ENCODE data around the gene SELENOM.

SELENOM gene

GRCh38 chr22:31107178-31107893, at the start of gene SELENOM:
TSS of gene SELENOM (minus strand) at chr22:31107568. CDS start at chr22:31107505, 63 bp downstream.
- DNase-seq (ENCODE audit: low read depth), result peak; percentile 99
- peak; percentile 95 for TF ChIP-seq CTCF (conservative IDR thresholded peaks at IDR 0.05; ENCODE audit: low read depth, low read length)
- peak within 1 kb of the TSS; percentile 92 for H3K4me3 ChIP-seq (ENCODE audit: low read depth, low read length)

DNA sequence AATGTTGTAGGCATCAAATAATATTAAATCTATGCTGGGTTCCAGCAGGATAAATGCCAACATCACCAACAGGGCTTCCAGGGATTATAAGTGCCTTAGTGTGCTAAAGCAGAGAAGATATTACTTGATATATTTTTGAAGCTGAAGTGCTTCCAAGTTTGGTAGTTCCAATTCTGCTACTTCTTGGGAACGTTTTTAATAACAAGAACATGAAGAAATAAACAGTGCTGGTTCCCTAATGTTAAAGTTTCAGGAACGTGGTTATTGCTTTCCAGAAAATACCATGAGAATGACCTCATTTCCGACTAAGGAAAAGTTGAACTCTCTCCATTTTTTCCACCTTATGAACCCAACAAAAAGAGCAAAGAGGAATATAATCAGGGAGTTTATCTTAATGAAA, 48.1 kb upstream of the SELENOM start:
- peak; percentile 33 for DNase-seq (ENCODE audit: low read depth)
- H3K4me3 ChIP-seq (ENCODE audit: low read depth, low read length), result no peak overlapping the region
- TF ChIP-seq CTCF (conservative IDR thresholded peaks at IDR 0.05; ENCODE audit: low read depth, low read length), result no peak

- H3K4me3 ChIP-seq (ENCODE audit: low read depth, low read length), result no peak overlapping the region
- TF ChIP-seq CTCF (conservative IDR thresholded peaks at IDR 0.05; ENCODE audit: low read depth, low read length), result no peak
- no peak for DNase-seq (ENCODE audit: low read depth)
Observed at GRCh38 chr22:31154975-31155374, 47.6 kb upstream of the SELENOM start.

- no peak for DNase-seq (ENCODE audit: low read depth)
- TF ChIP-seq CTCF (conservative IDR thresholded peaks at IDR 0.05; ENCODE audit: low read depth, low read length), result no peak
- no peak overlapping the region for H3K4me3 ChIP-seq (ENCODE audit: low read depth, low read length)
Observed at GRCh38 chr22:31153357-31153756, 46.0 kb upstream of the SELENOM start.

DNA sequence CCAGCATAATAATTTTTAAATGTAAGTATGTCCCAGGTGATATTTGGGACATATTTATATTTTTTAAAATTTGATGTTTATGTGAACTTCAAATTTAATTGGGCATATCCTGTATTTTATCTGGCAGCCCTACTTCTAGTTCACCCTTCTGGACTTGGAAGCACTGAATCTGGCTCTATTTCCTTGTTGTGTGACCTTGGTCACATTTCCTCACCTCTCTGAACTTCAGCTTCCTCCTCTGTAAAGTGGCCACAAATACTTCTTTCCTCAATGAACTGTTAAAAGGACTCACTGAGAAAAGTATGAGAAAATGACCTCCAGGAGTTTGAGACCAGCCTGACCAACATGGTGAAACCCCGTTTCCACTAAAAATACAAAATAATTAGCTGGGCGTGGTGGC, 44.5 kb upstream of the SELENOM start:
- no peak overlapping the region for H3K4me3 ChIP-seq (ENCODE audit: low read depth, low read length)
- no peak for TF ChIP-seq CTCF (conservative IDR thresholded peaks at IDR 0.05; ENCODE audit: low read depth, low read length)
- no peak for DNase-seq (ENCODE audit: low read depth)

GRCh38 chr22:31150615-31151014, 43.2 kb upstream of the SELENOM start:
- TF ChIP-seq CTCF (conservative IDR thresholded peaks at IDR 0.05; ENCODE audit: low read depth, low read length), result peak; percentile 61
- H3K4me3 ChIP-seq (ENCODE audit: low read depth, low read length), result no peak overlapping the region
- DNase-seq (ENCODE audit: low read depth), result peak; percentile 29
